GM18868 (cell line): ENCODE results near the gene SUMO4.

Experiments
- ATAC-seq: cut with Tn5 transposase; IDR thresholded peaks from one replicate; pipeline ENCODE4 v1.9.1; 2021; ENCODE audit warnings: mild to moderate bottlenecking, moderate library complexity; ENCODE audit not compliant: unreplicated experiment

SUMO4 gene

GRCh38 chr6:149400050-149400449, at the start of gene SUMO4:
SUMO4 (plus strand) TSS chr6:149400262; CDS start chr6:149400392, 130 bp downstream.
- no peak for ATAC-seq

GRCh38 chr6:149354009-149354408, 46.1 kb upstream of the SUMO4 start:
- ATAC-seq: no peak

DNA sequence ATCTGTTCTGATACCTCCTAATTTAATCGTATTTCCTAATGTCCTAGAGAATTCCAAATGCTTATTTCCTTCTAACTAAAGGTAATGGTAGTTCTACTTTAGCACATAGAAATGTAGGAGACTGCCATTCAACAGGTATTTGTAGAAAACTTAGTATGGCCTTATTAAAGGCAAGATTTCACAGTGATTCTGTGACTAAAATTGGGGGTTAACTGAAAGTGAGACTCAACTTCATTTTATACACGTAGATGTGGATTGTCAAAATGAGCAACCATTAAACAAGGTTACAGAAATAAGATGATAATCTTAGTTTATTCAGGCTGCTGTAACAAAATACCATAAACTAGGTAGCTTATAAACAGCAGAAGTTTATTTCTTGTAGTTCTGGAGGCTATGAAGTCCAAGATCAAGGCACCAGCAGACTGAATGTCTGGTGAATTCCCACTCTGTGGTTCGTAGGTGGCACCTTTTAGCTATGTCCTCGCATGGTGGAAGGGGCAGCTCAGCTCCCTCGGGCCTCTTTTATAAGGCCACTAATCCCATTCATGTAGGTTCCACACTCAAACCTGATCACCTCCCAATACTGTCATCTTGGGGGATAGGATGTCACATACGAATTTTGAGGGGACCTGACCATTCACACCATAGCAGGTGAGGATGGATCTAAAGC, 43.8 kb upstream of the SUMO4 start:
- no peak for ATAC-seq

DNA sequence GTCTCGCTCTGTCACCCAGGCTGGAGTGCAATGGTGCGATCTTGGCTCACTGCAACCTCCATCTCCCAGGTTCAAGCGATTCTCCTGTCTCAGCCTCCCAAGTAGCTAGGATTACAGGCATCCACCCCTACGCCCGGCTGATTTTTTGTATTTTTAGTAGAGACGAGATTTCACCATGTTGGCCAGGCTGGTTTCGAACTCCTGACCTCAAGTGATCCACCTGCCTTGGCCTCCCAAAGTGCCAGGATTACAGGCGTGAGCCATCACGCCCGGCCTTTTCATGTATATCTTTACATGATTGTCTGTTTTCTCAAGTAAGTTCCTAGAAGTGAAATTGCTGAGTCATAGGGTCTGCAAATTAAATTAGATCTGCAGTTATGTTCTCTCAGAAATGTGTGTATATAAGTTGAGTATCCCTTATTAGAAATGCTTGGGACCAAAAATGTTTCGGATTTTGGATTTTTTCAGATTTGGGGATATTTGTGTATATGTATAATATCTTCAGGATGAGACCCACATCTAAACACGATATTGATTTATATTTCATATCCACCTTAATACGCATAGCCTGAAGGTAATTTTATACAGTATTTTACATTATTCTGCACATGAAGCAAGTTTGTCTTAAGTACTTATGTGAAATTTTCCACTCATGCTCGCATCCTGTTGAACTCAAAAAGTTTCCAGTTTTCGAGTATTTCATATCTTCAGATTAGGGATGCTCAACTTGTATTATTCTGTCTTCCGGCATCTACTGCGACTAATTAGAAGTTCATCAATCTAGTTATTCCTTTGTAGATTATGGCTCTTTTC, 42.1 kb upstream of the SUMO4 start:
- no peak for ATAC-seq

- ATAC-seq: no peak
These were observed 40.6 kb upstream of the SUMO4 start for GRCh38 chr6:149359440-149359839.

DNA sequence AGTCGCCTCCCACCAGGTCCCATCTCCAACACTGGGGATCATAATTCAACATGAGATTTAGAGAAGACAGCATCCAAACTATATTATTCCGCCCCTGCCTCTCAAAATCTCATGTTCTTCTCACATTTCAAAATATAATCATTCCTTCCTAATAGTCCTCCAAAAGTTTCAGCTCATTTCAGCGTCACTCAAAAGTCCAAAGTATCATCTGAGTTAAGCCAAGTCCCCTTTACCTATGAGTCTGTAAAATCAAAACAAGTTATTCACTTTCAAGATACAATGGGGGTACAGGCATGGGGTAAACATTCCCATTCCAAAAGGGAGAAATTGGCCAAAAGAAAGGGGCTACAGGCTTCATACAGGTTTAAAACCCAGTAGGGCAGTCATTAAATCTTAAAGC, 39.5 kb upstream of the SUMO4 start:
- ATAC-seq: no peak

DNA sequence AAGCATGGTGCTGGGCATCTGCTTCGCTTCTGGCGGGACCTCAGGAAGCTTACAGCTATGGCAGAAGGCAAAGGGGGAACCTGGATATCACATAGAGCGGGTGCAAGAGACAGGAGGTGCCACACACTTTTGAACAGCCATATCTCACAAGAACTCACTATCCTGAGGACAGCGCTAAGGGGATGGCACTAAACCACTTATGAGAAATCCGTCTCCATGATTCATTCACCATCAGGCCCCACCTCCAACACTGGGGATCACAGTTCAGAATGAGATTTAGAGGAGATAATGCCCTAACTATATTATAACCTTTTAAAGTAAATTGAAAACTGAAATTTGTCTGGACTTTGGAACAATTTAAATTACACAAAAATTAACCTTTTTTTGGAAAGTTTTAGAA, 37.8 kb upstream of the SUMO4 start:
- no peak for ATAC-seq

DNA sequence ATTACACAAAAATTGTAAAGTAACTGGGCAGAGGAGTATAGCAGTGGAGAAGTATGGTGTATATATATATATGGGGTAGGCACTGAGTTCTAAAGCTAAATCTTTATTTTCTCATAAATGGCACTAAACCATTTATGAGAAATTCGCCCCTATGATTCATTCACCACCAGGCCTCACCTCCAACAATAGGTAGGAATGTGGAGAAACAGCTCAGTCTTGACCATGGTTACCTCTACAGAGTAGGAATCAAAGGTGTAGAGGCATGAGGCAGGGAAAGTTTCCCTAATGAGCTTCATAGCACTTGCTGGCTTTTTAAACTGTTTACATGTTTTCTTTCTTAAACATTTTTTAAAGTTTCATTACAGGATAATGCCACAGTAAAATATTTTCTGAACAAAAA, 36.9 kb upstream of the SUMO4 start:
- ATAC-seq: no peak

DNA sequence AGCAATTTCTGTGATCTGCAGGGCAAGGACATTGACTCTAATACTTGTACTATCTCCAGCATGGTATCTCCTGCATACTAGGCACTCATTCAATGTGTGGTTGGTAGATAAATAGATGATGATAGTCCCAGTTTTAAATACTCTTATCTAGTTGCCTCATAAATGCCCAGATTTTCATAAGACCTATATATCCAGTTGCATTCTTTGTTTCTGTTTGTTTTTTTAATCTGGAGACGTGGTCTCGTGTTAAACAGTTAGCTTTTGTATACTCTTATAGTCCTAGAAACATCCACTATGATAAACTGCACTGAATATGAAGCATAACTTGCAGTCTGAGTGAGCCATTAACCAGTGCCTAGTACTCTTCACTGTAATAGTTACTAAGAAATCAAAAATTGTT, 35.5 kb upstream of the SUMO4 start:
- no peak for ATAC-seq

DNA sequence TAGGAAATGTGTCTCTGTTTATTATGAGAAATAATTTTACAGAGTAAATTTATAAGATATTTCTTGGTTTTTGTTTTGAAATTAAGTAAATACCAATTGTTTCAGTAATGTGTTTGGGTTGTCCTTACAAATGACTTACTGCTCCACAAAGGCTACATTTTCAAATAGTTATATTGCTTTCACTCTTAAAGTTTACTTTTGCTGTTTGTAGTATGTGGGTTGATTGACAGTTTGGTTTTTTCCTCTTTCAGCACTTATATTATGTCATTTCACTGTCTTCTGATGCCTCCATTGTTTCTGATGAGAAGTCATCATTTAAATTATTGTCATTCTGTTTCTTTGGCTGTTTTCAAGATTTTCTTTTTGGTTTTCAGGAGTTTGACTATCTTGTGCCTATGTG, 34.9 kb upstream of the SUMO4 start:
- ATAC-seq: no peak

DNA sequence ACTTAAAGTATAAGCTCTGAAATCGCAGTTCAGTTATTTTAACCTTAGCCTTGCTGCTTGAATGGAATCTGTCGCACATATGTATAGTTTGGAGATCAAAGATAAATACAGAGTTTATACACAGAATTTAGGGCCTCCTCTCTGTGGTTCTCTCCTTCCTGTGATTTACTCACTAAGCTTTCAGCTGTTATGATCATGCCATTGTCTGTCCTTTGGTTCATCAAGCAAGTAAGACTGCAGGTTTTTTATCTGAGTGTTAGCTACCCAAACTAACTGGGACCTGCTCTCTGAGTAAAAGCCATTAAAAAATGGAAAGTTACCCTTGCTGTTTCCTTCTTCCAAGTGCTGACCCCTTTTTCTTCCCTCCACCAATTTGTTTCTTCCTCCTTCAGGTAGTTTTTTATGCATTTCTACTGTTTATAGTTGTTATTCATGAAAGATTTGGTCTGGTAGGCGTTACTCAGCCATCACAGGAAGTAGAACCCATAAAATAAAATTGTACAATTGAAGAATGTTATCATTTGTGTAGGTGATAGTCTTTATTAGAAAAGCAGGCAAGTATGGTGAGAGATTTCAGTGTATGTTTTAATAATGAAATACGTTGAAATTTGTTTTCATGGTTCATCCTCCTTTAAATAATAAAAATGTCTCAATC, 33.7 kb upstream of the SUMO4 start:
- ATAC-seq: no peak

- ATAC-seq: peak; percentile 71
These were observed 32.0 kb upstream of the SUMO4 start for GRCh38 chr6:149368065-149368464.

DNA sequence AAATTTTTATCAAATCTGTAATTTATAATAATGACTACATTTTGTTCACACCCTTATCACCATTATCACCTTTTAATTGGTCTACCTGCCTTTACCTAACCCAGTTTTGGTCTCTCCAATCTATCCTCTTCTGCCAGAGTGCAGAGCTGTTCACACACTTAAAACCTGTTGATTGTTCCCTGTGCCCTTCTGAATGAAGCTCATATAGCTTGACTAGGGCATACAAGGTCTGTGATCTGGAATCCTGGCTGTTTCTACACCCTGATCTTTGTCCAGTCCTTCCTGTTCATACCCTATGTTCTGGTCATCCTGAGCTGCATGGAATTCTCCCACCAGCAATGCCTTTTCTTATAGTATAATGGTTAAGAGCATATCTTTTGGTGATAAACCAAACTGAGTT, 28.9 kb upstream of the SUMO4 start:
- ATAC-seq: no peak

DNA sequence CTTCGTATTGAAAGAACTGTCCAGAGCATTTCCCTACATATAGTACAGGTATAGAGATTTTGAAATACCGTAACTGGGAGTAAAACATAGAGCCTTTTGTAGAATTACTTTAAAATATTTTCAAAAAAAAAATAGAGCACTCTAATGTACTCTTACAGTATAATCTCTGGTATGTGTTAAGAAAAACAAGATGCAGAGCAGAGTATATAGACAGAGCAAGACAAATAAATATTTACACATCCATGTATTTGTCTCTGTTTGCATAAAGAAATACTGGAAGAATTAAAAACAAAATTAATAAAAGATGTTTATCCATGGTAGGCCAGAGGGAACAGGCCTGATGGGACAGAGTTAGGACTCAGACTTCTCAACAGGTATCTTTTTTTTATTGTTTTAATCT, 28.0 kb upstream of the SUMO4 start:
- no peak for ATAC-seq

DNA sequence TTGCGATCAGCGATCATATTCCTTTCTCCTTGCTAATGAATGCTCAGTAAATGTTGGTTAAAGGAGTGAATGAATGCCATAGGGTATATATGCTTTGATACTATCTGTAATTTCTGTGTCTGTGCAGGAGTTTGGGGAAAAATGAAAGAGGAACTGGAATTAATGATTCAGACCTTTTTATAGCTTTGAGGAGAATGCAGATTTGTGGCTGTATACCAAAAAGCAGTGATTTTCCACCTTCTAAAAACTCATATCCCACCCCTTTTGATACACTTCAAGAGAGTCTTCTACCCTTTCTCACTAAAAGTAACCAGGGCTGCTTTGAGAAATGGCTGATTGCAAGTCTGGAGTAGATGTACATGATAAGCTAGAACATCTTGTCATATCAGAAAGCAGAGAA, 26.6 kb upstream of the SUMO4 start:
- ATAC-seq: no peak

DNA sequence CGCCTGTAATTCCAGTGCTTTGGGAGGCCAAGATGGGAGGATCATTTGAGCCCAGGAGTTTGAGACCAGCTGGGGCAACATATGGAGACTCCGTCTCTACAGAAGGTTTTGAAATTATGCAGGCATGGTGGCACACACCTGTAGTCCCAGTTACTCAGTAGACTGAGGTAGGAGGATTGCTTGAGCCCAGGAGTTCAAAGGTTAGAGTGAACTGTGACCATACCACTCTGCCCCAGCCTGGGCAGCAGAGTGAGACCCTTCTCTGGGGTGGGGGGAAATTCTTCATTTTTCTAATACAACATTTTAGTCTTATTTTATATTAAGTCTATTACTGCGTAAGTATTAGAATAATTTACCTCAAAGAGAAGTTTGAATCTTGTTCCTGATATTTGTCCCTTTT, 20.1 kb upstream of the SUMO4 start:
- no peak for ATAC-seq

- ATAC-seq: peak; percentile 50
These were observed 19.5 kb upstream of the SUMO4 start for GRCh38 chr6:149380523-149380922.

- no peak for ATAC-seq
These were observed 16.7 kb upstream of the SUMO4 start for GRCh38 chr6:149383371-149383770.

GRCh38 chr6:149384464-149384863, 15.6 kb upstream of the SUMO4 start:
- peak; percentile 64 for ATAC-seq

DNA sequence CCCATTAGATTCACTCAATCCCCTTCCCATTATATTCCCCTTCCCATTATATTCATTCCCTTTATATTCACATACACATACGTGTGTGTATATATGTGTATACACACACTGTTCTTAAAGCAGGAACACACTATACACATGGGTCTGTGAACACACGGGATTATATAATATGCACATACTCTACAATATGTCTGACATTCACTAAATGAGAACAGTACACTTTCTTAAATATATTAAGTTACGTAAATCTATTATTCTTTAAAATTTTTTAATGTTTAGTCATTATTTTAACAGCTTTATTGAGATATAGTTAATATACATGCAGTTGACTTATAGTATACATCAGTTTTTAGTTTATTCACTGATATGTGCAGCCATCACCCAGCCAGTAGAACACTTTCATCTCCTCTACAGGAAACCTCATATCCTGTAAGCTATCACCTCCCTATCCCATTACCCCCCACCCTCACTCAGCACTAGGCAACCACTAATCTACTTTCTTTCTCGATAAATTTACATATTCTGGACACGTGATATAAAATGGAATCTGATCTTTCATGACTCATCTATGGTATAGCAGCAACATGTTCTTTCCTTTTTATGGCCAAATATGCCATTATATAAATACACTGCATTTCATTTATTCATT, 13.9 kb upstream of the SUMO4 start:
- no peak for ATAC-seq

- ATAC-seq: no peak
These were observed 12.1 kb upstream of the SUMO4 start for GRCh38 chr6:149387779-149388512.
